GM19035 (cell line): ENCODE results near the gene HAUS8.

Experiments used
- ATAC-seq: cut with Tn5 transposase; IDR thresholded peaks from one replicate; pipeline ENCODE4 v1.9.1; 2021; ENCODE audit not compliant: unreplicated experiment

Gene HAUS8

GRCh38 chr19:17002455-17002854, 72.8 kb downstream of the HAUS8 start:
- ATAC-seq = no peak

- no peak for ATAC-seq
Measured at GRCh38 chr19:17001603-17002183, 73.6 kb downstream of the HAUS8 start.
